ENCODE results near the gene RNF7. TPM values are rescaled to one million over a fixed set of nuclear protein-coding genes. Genes with fewer than 3 reads are reported as not detected.

The RNF7 gene
- total and polyA plus RNA-seq, 2 donors (not counting 3 experiments of a cell fraction or from before 2014, with no cell fraction given): 120 to 136 TPM

DNA sequence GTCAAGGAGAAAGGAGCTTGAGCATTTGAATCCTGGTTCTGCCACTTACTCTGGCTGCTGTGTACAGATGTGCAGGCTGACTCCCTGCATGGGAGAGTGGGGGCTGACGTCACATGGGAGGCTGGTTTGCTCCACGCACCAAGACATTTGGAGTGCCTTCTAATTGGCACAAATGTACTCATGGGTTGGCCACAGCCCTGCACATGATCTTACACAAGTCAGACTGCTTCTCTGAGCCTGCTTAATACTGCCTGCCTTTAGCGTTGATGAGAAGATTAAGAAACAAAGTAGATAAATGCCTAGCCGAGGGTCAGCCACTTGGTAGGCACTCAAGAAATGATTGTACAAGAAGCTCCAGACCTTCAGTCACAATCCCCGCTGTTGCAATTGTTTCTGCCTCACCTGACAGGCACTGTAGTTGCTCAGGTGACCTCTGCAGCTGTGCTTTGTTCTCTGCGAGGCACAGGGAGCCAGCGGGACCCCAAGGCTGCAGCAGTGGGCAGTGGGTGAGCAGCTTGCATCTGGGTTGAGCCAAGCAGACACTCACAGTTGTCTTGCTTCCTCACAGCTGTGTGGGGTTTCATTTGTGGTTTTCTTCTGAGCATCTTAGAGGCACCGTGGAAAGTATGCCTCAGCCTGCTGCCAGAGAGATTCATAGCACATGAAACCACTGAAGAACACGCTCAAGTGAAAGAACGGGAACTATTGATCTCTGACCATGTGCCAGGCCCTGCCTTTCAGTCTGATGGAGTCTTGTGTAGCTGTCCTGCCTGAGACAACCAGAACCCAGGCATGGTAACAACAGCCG is 58.2 kb downstream of the RNF7 start:
- no peak for TF ChIP-seq CTCF (IDR thresholded peaks at IDR 0.05; ENCODE audit: extremely low read depth in 1 of 2, insufficient read depth in 1 of 2, low read depth in 1 of 2, low read length in 2 of 2)
- TF ChIP-seq FOS (IDR thresholded peaks at IDR 0.05; ENCODE audit: borderline replicate concordance, insufficient read depth, low read length): no peak
- no peak for TF ChIP-seq MYC (IDR thresholded peaks at IDR 0.05; ENCODE audit: low read depth, low read length)
- TF ChIP-seq, protein P1, sequence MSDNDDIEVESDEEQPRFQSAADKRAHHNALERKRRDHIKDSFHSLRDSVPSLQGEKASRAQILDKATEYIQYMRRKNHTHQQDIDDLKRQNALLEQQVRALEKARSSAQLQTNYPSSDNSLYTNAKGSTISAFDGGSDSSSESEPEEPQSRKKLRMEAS (IDR thresholded peaks at IDR 0.05; ENCODE audit: insufficient read depth, insufficient read length): no peak
- no peak for TF ChIP-seq GATA2 (IDR thresholded peaks at IDR 0.05; ENCODE audit: insufficient read depth, insufficient read length, low read depth, low read length)
- no peak for TF ChIP-seq POLR2AphosphoS5 (IDR thresholded peaks at IDR 0.05; ENCODE audit: insufficient read depth, low read depth, low read length)
- no peak for TF ChIP-seq JUN (IDR thresholded peaks at IDR 0.05; ENCODE audit: borderline replicate concordance, insufficient read depth, insufficient read length, low read depth)
- no peaks in the 10 kb centered on the region for H3K79me2 ChIP-seq (ENCODE audit: control insufficient read depth, insufficient read depth, low read length)
- H3K27ac ChIP-seq (ENCODE audit: insufficient read depth, low read depth, low read length): no peak overlapping the region
- no peaks in the 10 kb centered on the region for H4K20me1 ChIP-seq (replicated peaks; ENCODE audit: control insufficient read depth, extremely low read depth, insufficient read depth, low read length)
- no peak overlapping the region for H3K4me3 ChIP-seq (replicated peaks in 1 of 3; ENCODE audit: insufficient read depth in 1 of 3, low read depth in 1 of 3, low read length in 3 of 3)
- no peaks in the 10 kb centered on the region for H3K9me1 ChIP-seq (replicated peaks; ENCODE audit: control insufficient read depth, extremely low read depth, insufficient read depth, low read length)
- H3K9me3 ChIP-seq (replicated peaks; ENCODE audit: control insufficient read depth, insufficient read depth, low read length): no peaks in the 10 kb centered on the region
- ChIA-PET POLR2A (no interaction called here), CTCF (interaction anchor here (0.6 to 2.4 kb wide), 5 partner anchors 8 to 112 kb away, joined by 3 to 17 read pairs (median 5); no protein-coding TSS in a partner anchor)
- intact Hi-C loops (cut with micrococcal nuclease) (loop anchor here (2.0 kb wide), 2 partner anchors 45 to 59 kb away; no protein-coding TSS in a partner anchor), dilution Hi-C loops (cut with MboI; ENCODE audit: extremely low pct_ligation_motif_present, low sequenced_read_pairs) (no loop called here)
- no peak for FAIRE-seq
- H3K9ac ChIP-seq (replicated peaks; ENCODE audit: extremely low read depth, insufficient read depth, low read length): no peak overlapping the region
- no peaks in the 10 kb centered on the region for H3K27me3 ChIP-seq (ENCODE audit: control insufficient read depth in 2 of 2, insufficient read depth in 2 of 2, low read length in 2 of 2)
- no peak overlapping the region for H2AFZ ChIP-seq (ENCODE audit: low read depth, low read length)
- no peaks in the 10 kb centered on the region for H3K36me3 ChIP-seq (ENCODE audit: control insufficient read depth in 2 of 2, extremely low read depth in 1 of 2, insufficient read depth in 2 of 2, low read length in 2 of 2)
- BruUV-seq (replicated peaks): no TSS peak
- peak; percentile 6 for DNase-seq (ENCODE audit: low read depth, low spot score)
- H3K4me2 ChIP-seq (ENCODE audit: insufficient read depth, low read length): no peak overlapping the region
- H3K4me1 ChIP-seq (ENCODE audit: control insufficient read depth, extremely low read depth, insufficient read depth, low read length): peaks cover 16% of the 10 kb centered on the region

Small RNA genes lying within 50 kb of the gene (small RNA-seq; reads per million reads assigned to genes)
- gene AC112771.1 (ENCODE audit: insufficient read depth, insufficient read length, low read depth, low replicate concordance): not detected

Other genes starting within 250 kb of the RNF7 start
- not detected in 2 replicates for gene GRK7, start 25.1 kb downstream of the RNF7 start, total RNA-seq
- gene GRK7, start 25.1 kb downstream of the RNF7 start, polyA plus RNA-seq: not detected in 2 replicates
- 198 and 227 TPM in 2 replicates for gene ATP1B3, start 138.3 kb downstream of the RNF7 start, total RNA-seq
- 243 and 279 TPM in 2 replicates for gene ATP1B3, start 138.3 kb downstream of the RNF7 start, polyA plus RNA-seq